SK-N-MC (cell line): ENCODE measurements around the gene ZDHHC5.

ENCODE experiments used
- EZH2 ChIP-seq: fragments of 200-600 bp; sonication (generic); IDR thresholded peaks from one replicate; pipeline ENCODE4 v1.6.1; 2017; ENCODE audit warnings: antibody characterized with exemption
- POLR2AphosphoS5 ChIP-seq: IDR thresholded peaks from 2 replicates; pipeline ENCODE4 v1.6.1; 2012; ENCODE audit warnings: mild to moderate bottlenecking, low read depth, low read length, borderline replicate concordance

GRCh38 chr11:57647960-57648800, 19.7 kb upstream of the ZDHHC5 start:
- TF ChIP-seq EZH2 (no peak), POLR2AphosphoS5 (no peak; the same call in 1 of the 2 replicates)
